ENCODE data around the gene C1orf210. TPM values are rescaled to one million over a fixed set of nuclear protein-coding genes. Genes with fewer than 3 reads are reported as not detected.

Gene C1orf210
- total RNA-seq (2021), result 5.9 and 6.3 TPM in 2 replicates
- long read RNA-seq, transcript C1orf210-202 (3 exons, 1,478 nt), result major isoform, 17 of 19 reads
- long read RNA-seq, partial matches to known transcripts, result 0 of 19 reads
- long read RNA-seq, other reads (novel, unspliced or antisense), result 0 of 19 reads

GRCh38 chr1:43285269-43285990 lies at the start of gene C1orf210:
Gene C1orf210, minus strand, starts transcription at chr1:43285581. Its CDS starts 2,311 bp downstream, at chr1:43283270.
- Histone ChIP-seq H4K5ac (ENCODE audit: insufficient read length, low read depth, low read length) (no peak within 1 kb of the TSS), H4K8ac (replicated peaks; ENCODE audit: insufficient read length, low read depth, low read length) (no peak within 1 kb of the TSS), H2BK15ac (ENCODE audit: low read depth, low read length) (no peak within 1 kb of the TSS), H3K18ac (ENCODE audit: insufficient read length, low read depth, low read length) (no peak within 1 kb of the TSS), H3T11ph (ENCODE audit: low read length) (no peak within 1 kb of the TSS), H3K4me2 (ENCODE audit: insufficient read depth, insufficient read length, low read length) (peak within 1 kb of the TSS; percentile 47), H3K27me3 (ENCODE audit: insufficient read depth, low read length) (no peaks in the 10 kb centered on the region), H3K23me2 (ENCODE audit: insufficient read length, low read depth, low read length, poor library complexity, severe bottlenecking) (peaks cover 3% of the 10 kb centered on the region), H3K9ac (ENCODE audit: extremely low read depth, insufficient read length, low read length) (no peak within 1 kb of the TSS), H2BK120ac (ENCODE audit: low read depth, low read length, poor library complexity, severe bottlenecking) (no peak within 1 kb of the TSS), H2AK5ac (ENCODE audit: insufficient read length, low read length) (no peak within 1 kb of the TSS), H3K4me1 (ENCODE audit: insufficient read depth, low read length) (peaks cover 7% of the 10 kb centered on the region; the same call in 1 of the 2 replicates), H3K27ac (ENCODE audit: insufficient read length, low read depth, low read length) (no peak within 1 kb of the TSS), H3K23ac (ENCODE audit: insufficient read length, low read depth, low read length) (no peak within 1 kb of the TSS), H3K14ac (ENCODE audit: insufficient read depth, low read length) (no peak within 1 kb of the TSS), H4K20me1 (ENCODE audit: control insufficient read depth, insufficient read depth, insufficient read length) (no peaks in the 10 kb centered on the region), H3K56ac (ENCODE audit: insufficient read length, low read depth, low read length) (no peak within 1 kb of the TSS), H3K79me2 (ENCODE audit: insufficient read depth, low read length) (no peaks in the 10 kb centered on the region), H2BK12ac (ENCODE audit: insufficient read length, low read depth, low read length) (no peak within 1 kb of the TSS), H4K91ac (ENCODE audit: insufficient read length, low read depth, low read length) (no peak within 1 kb of the TSS), H3K9me3 (ENCODE audit: control insufficient read depth, low read depth, low read length) (no peaks in the 10 kb centered on the region), H2BK20ac (ENCODE audit: low read depth, low read length, poor library complexity, severe bottlenecking) (no peak within 1 kb of the TSS), H3K79me1 (ENCODE audit: insufficient read depth, low read depth, low read length, poor library complexity, severe bottlenecking) (no peaks in the 10 kb centered on the region), H2AFZ (ENCODE audit: low read length) (no peak within 1 kb of the TSS), H3K4ac (ENCODE audit: low read depth, low read length) (no peak within 1 kb of the TSS), H2BK5ac (ENCODE audit: insufficient read length, low read length) (no peak within 1 kb of the TSS)
- H3K27ac Mint-ChIP-seq, result peak within 1 kb of the TSS; percentile 40 to 88 (median 84)
- TF ChIP-seq CTCF (conservative IDR thresholded peaks at IDR 0.05), result peak; percentile 70
- H3K36me3 Mint-ChIP-seq (ENCODE audit: insufficient read depth in 1 of 3, low read depth in 3 of 3), result peaks cover 0 to 8% (median 4%) of the 10 kb centered on the region in 3 experiments; a peak in 4 of 7 replicates
- peaks cover 24 to 27% of the 10 kb centered on the region in 2 experiments for H3K4me1 Mint-ChIP-seq
- peaks cover 3% of the 10 kb centered on the region for H3K27me3 Mint-ChIP-seq (ENCODE audit: low read depth)
- H3K9me3 Mint-ChIP-seq, result no peaks in the 10 kb centered on the region
- no CpG with 5 or more reads among the region's 19 CpGs for whole genome bisulfite sequencing (ENCODE audit: extremely low coverage, insufficient read length, low lambda C conversion rate)
- peak; percentile 96 for DNase-seq
- peak within 1 kb of the TSS; percentile 71 to 75 for H3K4me3 Mint-ChIP-seq

Measured in H9 (cell line).